Memory B cell (primary cell): Measurements from ENCODE around the gene SLC20A1.
A peak's percentile ranks its signal among the peaks of the same experiment; 100 is the strongest.
"Not testable (repeated sequence)": the region's sequence is repeated elsewhere in the genome, so short reads cannot be mapped to it uniquely, and the experiment has no call there.

Experiments used
- ATAC-seq: fragments of 150-1000 bp; cut with Tn5 transposase; 2 replicates; pipeline ENCODE4 v1.10.0; 2021; ENCODE audit warnings: low read depth, mild to moderate bottlenecking, moderate library complexity
- DNase-seq, 2 donors: peaks; one replicate each; pipeline ENCODE4 v3.0.0; 2022; ENCODE audit warnings: low spot score in 2 of 2
- H3K27ac Mint-ChIP-seq: one replicate; pipeline ENCODE4 v1.8.0; 2022; ENCODE audit warnings: mild to moderate bottlenecking, moderate library complexity, mixed read lengths
- H3K27me3 Mint-ChIP-seq: one replicate; pipeline ENCODE4 v1.8.0; 2022; ENCODE audit warnings: mixed read lengths
- H3K36me3 Mint-ChIP-seq: one replicate; pipeline ENCODE4 v1.8.0; 2022; ENCODE audit warnings: mild to moderate bottlenecking, mixed read lengths
- H3K4me1 Mint-ChIP-seq: one replicate; pipeline ENCODE4 v1.8.0; 2022; ENCODE audit warnings: mixed read lengths
- H3K4me3 Mint-ChIP-seq: one replicate; pipeline ENCODE4 v1.8.0; 2022; ENCODE audit warnings: mild to moderate bottlenecking, moderate library complexity, mixed read lengths
- H3K9me3 Mint-ChIP-seq: one replicate; pipeline ENCODE4 v1.8.0; 2022; ENCODE audit warnings: mixed read lengths

The SLC20A1 gene

GRCh38 chr2:112645310-112646101 is at the start of gene SLC20A1:
TSS of gene SLC20A1 (plus strand) at chr2:112645939. CDS start at chr2:112646829, 890 bp downstream.
- ATAC-seq (peak; percentile 88), DNase-seq (peak; percentile 99)
- H3K27me3 Mint-ChIP-seq, result no peaks in the 10 kb centered on the region
- peak within 1 kb of the TSS; percentile 83 for H3K4me3 Mint-ChIP-seq
- peak within 1 kb of the TSS; percentile 82 for H3K27ac Mint-ChIP-seq
- H3K36me3 Mint-ChIP-seq, result peaks cover 5% of the 10 kb centered on the region
- peaks cover 19% of the 10 kb centered on the region for H3K4me1 Mint-ChIP-seq
- no peaks in the 10 kb centered on the region for H3K9me3 Mint-ChIP-seq

- peaks cover 4% of the 10 kb centered on the region for H3K36me3 Mint-ChIP-seq
- ATAC-seq (no peak), DNase-seq (no peak)
- H3K4me1 Mint-ChIP-seq, result peaks cover 4% of the 10 kb centered on the region
- H3K4me3 Mint-ChIP-seq, result no peak overlapping the region
- no peaks in the 10 kb centered on the region for H3K27me3 Mint-ChIP-seq
- no peak overlapping the region for H3K27ac Mint-ChIP-seq
- H3K9me3 Mint-ChIP-seq, result no peaks in the 10 kb centered on the region
Observed at GRCh38 chr2:112597537-112598322, 48.0 kb upstream of the SLC20A1 start.

- ATAC-seq (no peak), DNase-seq (no peak)
- no peaks in the 10 kb centered on the region for H3K9me3 Mint-ChIP-seq
- H3K4me1 Mint-ChIP-seq, result peaks cover 4% of the 10 kb centered on the region
- no peaks in the 10 kb centered on the region for H3K36me3 Mint-ChIP-seq
- H3K27ac Mint-ChIP-seq, result no peak overlapping the region
- H3K4me3 Mint-ChIP-seq, result no peak overlapping the region
- H3K27me3 Mint-ChIP-seq, result no peaks in the 10 kb centered on the region
Observed at GRCh38 chr2:112600634-112601033, 45.1 kb upstream of the SLC20A1 start.

GRCh38 chr2:112601754-112602153 is 44.0 kb upstream of the SLC20A1 start:
- Mint-ChIP-seq H3K4me1 (peaks cover 4% of the 10 kb centered on the region), H3K27ac (no peak overlapping the region), H3K36me3 (no peaks in the 10 kb centered on the region), H3K27me3 (no peaks in the 10 kb centered on the region), H3K9me3 (no peaks in the 10 kb centered on the region), H3K4me3 (no peak overlapping the region)
- ATAC-seq (no peak), DNase-seq (no peak)

- H3K27ac Mint-ChIP-seq, result no peak overlapping the region
Observed at GRCh38 chr2:112602917-112603316, 42.8 kb upstream of the SLC20A1 start.

GRCh38 chr2:112603731-112604130 is 42.0 kb upstream of the SLC20A1 start:
- no peak overlapping the region for H3K27ac Mint-ChIP-seq
- DNase-seq (no peak), ATAC-seq (no peak)
- H3K36me3 Mint-ChIP-seq, result no peaks in the 10 kb centered on the region
- no peaks in the 10 kb centered on the region for H3K9me3 Mint-ChIP-seq
- peaks cover 4% of the 10 kb centered on the region for H3K4me1 Mint-ChIP-seq
- no peak overlapping the region for H3K4me3 Mint-ChIP-seq
- H3K27me3 Mint-ChIP-seq, result no peaks in the 10 kb centered on the region

More at GRCh38 chr2:112602917-112603316, 42.8 kb upstream of the SLC20A1 start:
- Mint-ChIP-seq H3K27me3 (no peaks in the 10 kb centered on the region), H3K4me1 (peaks cover 4% of the 10 kb centered on the region), H3K9me3 (no peaks in the 10 kb centered on the region), H3K4me3 (no peak overlapping the region), H3K36me3 (no peaks in the 10 kb centered on the region)
- no peak for DNase-seq
- ATAC-seq, result no peak

- Mint-ChIP-seq H3K27ac (no peak overlapping the region), H3K4me1 (peaks cover 2% of the 10 kb centered on the region), H3K4me3 (no peak overlapping the region), H3K9me3 (peaks cover 3% of the 10 kb centered on the region), H3K27me3 (no peaks in the 10 kb centered on the region), H3K36me3 (peaks cover 2% of the 10 kb centered on the region)
- DNase-seq, result no peak
- no peak for ATAC-seq
Observed at GRCh38 chr2:112604952-112605351, 40.8 kb upstream of the SLC20A1 start.

- H3K36me3 Mint-ChIP-seq, result peaks cover 2% of the 10 kb centered on the region
- H3K27ac Mint-ChIP-seq, result no peak overlapping the region
- no peak for DNase-seq
- H3K9me3 Mint-ChIP-seq, result peaks cover 3% of the 10 kb centered on the region
- no peaks in the 10 kb centered on the region for H3K4me1 Mint-ChIP-seq
- no peaks in the 10 kb centered on the region for H3K27me3 Mint-ChIP-seq
- no peak for ATAC-seq
- no peak overlapping the region for H3K4me3 Mint-ChIP-seq
Observed at GRCh38 chr2:112605926-112606325, 39.8 kb upstream of the SLC20A1 start.

- Mint-ChIP-seq H3K27ac (no peak overlapping the region), H3K9me3 (peaks cover 3% of the 10 kb centered on the region), H3K36me3 (peaks cover 2% of the 10 kb centered on the region), H3K4me1 (no peaks in the 10 kb centered on the region), H3K4me3 (no peak overlapping the region), H3K27me3 (no peaks in the 10 kb centered on the region)
- DNase-seq, result no peak
- no peak for ATAC-seq
Observed at GRCh38 chr2:112606547-112606946, 39.2 kb upstream of the SLC20A1 start.

- DNase-seq, result no peak
- ATAC-seq, result no peak
Observed at GRCh38 chr2:112607680-112608438, 37.9 kb upstream of the SLC20A1 start.

GRCh38 chr2:112609320-112609719 is 36.4 kb upstream of the SLC20A1 start:
- not testable (repeated sequence) for ATAC-seq, H3K27ac Mint-ChIP-seq, H3K36me3 Mint-ChIP-seq, H3K9me3 Mint-ChIP-seq, H3K4me1 Mint-ChIP-seq, H3K4me3 Mint-ChIP-seq, DNase-seq, H3K27me3 Mint-ChIP-seq

More at GRCh38 chr2:112607680-112608438, 37.9 kb upstream of the SLC20A1 start:
- H3K27me3 Mint-ChIP-seq, result no peaks in the 10 kb centered on the region
- H3K4me1 Mint-ChIP-seq, result no peaks in the 10 kb centered on the region
- peaks cover 3% of the 10 kb centered on the region for H3K9me3 Mint-ChIP-seq
- H3K4me3 Mint-ChIP-seq, result no peak overlapping the region
- no peak overlapping the region for H3K27ac Mint-ChIP-seq
- H3K36me3 Mint-ChIP-seq, result peaks cover 2% of the 10 kb centered on the region

- DNase-seq, H3K4me1 Mint-ChIP-seq, H3K27me3 Mint-ChIP-seq, H3K36me3 Mint-ChIP-seq, H3K4me3 Mint-ChIP-seq, H3K27ac Mint-ChIP-seq, ATAC-seq, H3K9me3 Mint-ChIP-seq: not testable (repeated sequence)
Observed at GRCh38 chr2:112612283-112612682, 33.5 kb upstream of the SLC20A1 start.

- H3K4me1 Mint-ChIP-seq, result no peaks in the 10 kb centered on the region
- peaks cover 3% of the 10 kb centered on the region for H3K9me3 Mint-ChIP-seq
- no peak for DNase-seq
- no peak overlapping the region for H3K4me3 Mint-ChIP-seq
- H3K36me3 Mint-ChIP-seq, result peaks cover 4% of the 10 kb centered on the region
- no peak overlapping the region for H3K27ac Mint-ChIP-seq
- no peak for ATAC-seq
- H3K27me3 Mint-ChIP-seq, result peaks cover 3% of the 10 kb centered on the region
Observed at GRCh38 chr2:112614201-112614840, 31.4 kb upstream of the SLC20A1 start.
